Testis (tissue), 2 donors: ENCODE measurements around the gene CRHR1.

ENCODE experiments used
- CTCF ChIP-seq, 3 experiments: fragments of 450-650 bp in 2 of 3; fragments of 200-600 bp in 1 of 3; sonication (generic) in 1 of 3; IDR thresholded peaks; one replicate each; pipeline ENCODE4 v1.5.1; 2016 to 2019; ENCODE audit warnings: antibody characterized with exemption in 3 of 3, mild to moderate bottlenecking in 2 of 3, moderate library complexity in 1 of 3
- POLR2A ChIP-seq: fragments of 450-650 bp; IDR thresholded peaks from one replicate; pipeline ENCODE4 v1.6.1; 2017; ENCODE audit warnings: antibody characterized with exemption, mild to moderate bottlenecking, moderate library complexity

GRCh38 chr17:45844695-45845375, 60.7 kb downstream of the CRHR1 start, which contains the start of gene SPPL2C:
- no peak for TF ChIP-seq CTCF (IDR thresholded peaks at IDR 0.05)
- TF ChIP-seq POLR2A: no peak
